Body of pancreas (tissue), 4 donors: ENCODE measurements around the gene SUPT7L. TPM values are rescaled to one million over a fixed set of nuclear protein-coding genes. Genes with fewer than 3 reads are reported as not detected.
A peak's percentile ranks its signal among the peaks of the same experiment; 100 is the strongest.

Experiments
- ATAC-seq: fragments of 150-250 bp; one replicate; pipeline ENCODE4 v1.9.1; 2016
- DNase-seq, 4 donors: peaks; one replicate each; pipeline ENCODE4 v3.0.0-alpha.2; 2019
- H3K27ac ChIP-seq, 4 donors: fragments of 200-600 bp; sonication (generic); 1 replicate in 3 of 4; 2 replicates in 1 of 4; pipeline versions ENCODE4 v1.5.1 to v1.6.1; 2016 to 2019; ENCODE audit warnings: mild to moderate bottlenecking in 1 of 4, mixed read lengths in 1 of 4, moderate library complexity in 1 of 4
- H3K27me3 ChIP-seq, 2 donors: fragments of 200-600 bp; sonication (generic); one replicate each; pipeline ENCODE4 v1.6.0; 2016; ENCODE audit warnings: mild to moderate bottlenecking in 1 of 2
- H3K36me3 ChIP-seq, 2 donors: fragments of 200-600 bp; sonication (generic); replicated peaks in 1 of 2; 2 replicates each; pipeline ENCODE4 v1.5.1; 2016; ENCODE audit warnings: low read depth in 2 of 2; ENCODE audit not compliant: insufficient read depth in 1 of 2
- H3K4me1 ChIP-seq: fragments of 200-600 bp; sonication (generic); one replicate; pipeline ENCODE4 v1.6.0; 2016
- H3K4me3 ChIP-seq, 2 donors: fragments of 200-600 bp; sonication (generic); 1 replicate in 1 of 2; 2 replicates in 1 of 2; pipeline ENCODE4 v1.5.1; 2016 to 2019
- H3K9me3 ChIP-seq, 3 donors: fragments of 200-600 bp; sonication (generic); 1 replicate in 2 of 3; 2 replicates in 1 of 3; pipeline ENCODE4 v1.5.1; 2016
- POLR2A ChIP-seq, 3 donors: fragments of 450-650 bp; IDR thresholded peaks; one replicate each; pipeline ENCODE4 v1.6.1; 2016; ENCODE audit warnings: antibody characterized with exemption in 3 of 3, mild to moderate bottlenecking in 2 of 3
- WGBS, 2 donors: methylation state at CpG; one replicate each; pipeline ENCODE4 v1.1.5; 2017; 5-methylcytosine and 5-hydroxymethylcytosine counted together
- intact Hi-C: fragments of 100-400 bp; cut with DNase I; formaldehyde crosslinking; loops from one replicate; pipeline ENCODE4 v1.15.1; 2023
- total RNA-seq, 2 donors: library from RNA; depleted of rRNA; stranded (reverse); fragments of >200 nt; gene quantifications; one replicate each; pipeline ENCODE4 v1.1.0, GENCODE V29; 2016
- TF ChIP-seq, protein P1 (sequence below), 7 experiments: fragments of 450-650 bp in 4 of 7; fragments of 200-600 bp in 3 of 7; sonication (generic) in 3 of 7; IDR thresholded peaks; one replicate each; pipeline ENCODE4 v1.5.1; 2016 to 2019; ENCODE audit warnings: antibody characterized with exemption in 7 of 7

SUPT7L gene
- total RNA-seq, 2 donors from 2014 or later, result 18.4 to 29.3 TPM

GRCh38 chr2:27681841-27682240 is 18.4 kb upstream of the SUPT7L start:
- DNase-seq, result peak in 1 of 4 donors; percentile 31
- H3K27ac ChIP-seq, result peak overlapping the region in 3 of 4 donors; percentile 60 to 75 (median 64)

GRCh38 chr2:27680571-27680970 is 17.2 kb upstream of the SUPT7L start:
- ATAC-seq, result no peak
- H3K4me1 ChIP-seq, result peaks cover 49% of the 10 kb centered on the region
- H3K4me3 ChIP-seq, result no peak overlapping the region
- WGBS, 2 donors, result 37 to 43% methylated on average over 2 of the region's 2 CpGs
- H3K9me3 ChIP-seq, result no peaks in the 10 kb centered on the region
- no peak for DNase-seq
- TF ChIP-seq, protein P1, sequence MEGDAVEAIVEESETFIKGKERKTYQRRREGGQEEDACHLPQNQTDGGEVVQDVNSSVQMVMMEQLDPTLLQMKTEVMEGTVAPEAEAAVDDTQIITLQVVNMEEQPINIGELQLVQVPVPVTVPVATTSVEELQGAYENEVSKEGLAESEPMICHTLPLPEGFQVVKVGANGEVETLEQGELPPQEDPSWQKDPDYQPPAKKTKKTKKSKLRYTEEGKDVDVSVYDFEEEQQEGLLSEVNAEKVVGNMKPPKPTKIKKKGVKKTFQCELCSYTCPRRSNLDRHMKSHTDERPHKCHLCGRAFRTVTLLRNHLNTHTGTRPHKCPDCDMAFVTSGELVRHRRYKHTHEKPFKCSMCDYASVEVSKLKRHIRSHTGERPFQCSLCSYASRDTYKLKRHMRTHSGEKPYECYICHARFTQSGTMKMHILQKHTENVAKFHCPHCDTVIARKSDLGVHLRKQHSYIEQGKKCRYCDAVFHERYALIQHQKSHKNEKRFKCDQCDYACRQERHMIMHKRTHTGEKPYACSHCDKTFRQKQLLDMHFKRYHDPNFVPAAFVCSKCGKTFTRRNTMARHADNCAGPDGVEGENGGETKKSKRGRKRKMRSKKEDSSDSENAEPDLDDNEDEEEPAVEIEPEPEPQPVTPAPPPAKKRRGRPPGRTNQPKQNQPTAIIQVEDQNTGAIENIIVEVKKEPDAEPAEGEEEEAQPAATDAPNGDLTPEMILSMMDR (IDR thresholded peaks at IDR 0.05), result no peak
- no peak for TF ChIP-seq POLR2A (IDR thresholded peaks at IDR 0.05)
- H3K36me3 ChIP-seq, result peaks cover 0 to 12% of the 10 kb centered on the region in 2 donors
- H3K27ac ChIP-seq, result peak overlapping the region in 3 of 4 donors; percentile 27 to 75 (median 60)
- intact Hi-C loops, result no loop called here
- H3K27me3 ChIP-seq, result no peaks in the 10 kb centered on the region

More at GRCh38 chr2:27681841-27682240, 18.4 kb upstream of the SUPT7L start:
- 8 to 54% methylated on average over 1 of the region's 1 CpG for WGBS, 2 donors
- Histone ChIP-seq H3K9me3 (no peaks in the 10 kb centered on the region), H3K36me3 (peaks cover 0 to 9% of the 10 kb centered on the region in 2 donors), H3K4me1 (peaks cover 49% of the 10 kb centered on the region), H3K4me3 (no peak overlapping the region), H3K27me3 (no peaks in the 10 kb centered on the region)
- ATAC-seq, result peak; percentile 66
- intact Hi-C loops, result no loop called here
- TF ChIP-seq, protein P1 (IDR thresholded peaks at IDR 0.05), result no peak
- peak in 1 of 3 donors; percentile 18 for TF ChIP-seq POLR2A (IDR thresholded peaks at IDR 0.05)

DNA sequence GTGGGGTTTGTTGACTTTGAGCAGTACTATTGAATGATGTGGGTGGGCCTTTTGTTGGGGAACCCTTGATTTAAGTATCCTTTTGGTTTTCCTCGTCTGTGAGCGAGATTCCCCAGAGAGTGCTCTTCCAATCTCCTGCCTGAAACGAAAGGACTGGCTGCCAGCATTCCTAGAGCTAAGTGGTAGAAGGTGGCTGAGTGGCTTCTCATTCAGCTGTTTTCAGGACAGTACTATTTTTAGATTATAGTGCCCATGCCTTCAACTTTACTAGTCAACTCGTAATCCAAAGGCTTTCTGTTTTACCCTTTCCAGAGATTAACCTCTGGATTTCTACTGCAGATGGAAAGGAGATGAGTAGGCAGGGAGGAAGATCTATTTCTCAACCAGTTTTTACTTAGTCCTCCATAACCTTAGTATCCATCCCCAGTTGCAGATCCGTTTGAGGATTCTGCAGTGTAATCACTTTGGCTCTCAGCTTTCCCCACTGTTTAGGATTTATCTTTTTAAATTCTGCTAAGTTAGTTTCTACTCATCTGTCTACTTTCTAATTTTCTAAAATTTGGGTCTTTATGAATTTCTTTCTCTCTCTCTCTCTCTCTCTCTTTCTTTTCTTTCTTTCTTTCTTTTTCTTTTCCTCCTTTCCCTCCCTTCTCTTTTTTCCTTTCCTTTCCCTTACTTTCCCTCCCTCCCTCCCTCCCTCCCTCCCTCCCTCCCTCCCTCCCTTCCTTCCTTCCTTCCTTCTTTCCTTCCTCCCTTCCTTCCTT is 9.5 kb upstream of the SUPT7L start:
- DNase-seq (no peak), ATAC-seq (no peak)
- TF ChIP-seq, protein P1 (IDR thresholded peaks at IDR 0.05), result no peak
- no peak for TF ChIP-seq POLR2A (IDR thresholded peaks at IDR 0.05)
- no peaks in the 10 kb centered on the region for H3K4me1 ChIP-seq
- H3K36me3 ChIP-seq, result peaks cover 9 to 26% of the 10 kb centered on the region in 2 donors
- intact Hi-C loops, result no loop called here
- 78 to 82% methylated on average over 5 of the region's 5 CpGs for WGBS, 2 donors
- no peaks in the 10 kb centered on the region for H3K27me3 ChIP-seq
- H3K4me3 ChIP-seq, result no peak overlapping the region
- H3K27ac ChIP-seq, result no peak overlapping the region
- H3K9me3 ChIP-seq, result no peaks in the 10 kb centered on the region

GRCh38 chr2:27671235-27671634 is 7.8 kb upstream of the SUPT7L start:
- no peak overlapping the region for H3K4me3 ChIP-seq
- peaks cover 9 to 25% of the 10 kb centered on the region in 2 donors for H3K36me3 ChIP-seq
- no peaks in the 10 kb centered on the region for H3K4me1 ChIP-seq
- no peak overlapping the region for H3K27ac ChIP-seq
- TF ChIP-seq, protein P1 (IDR thresholded peaks at IDR 0.05), result no peak
- TF ChIP-seq POLR2A (IDR thresholded peaks at IDR 0.05), result no peak
- no peaks in the 10 kb centered on the region for H3K27me3 ChIP-seq
- WGBS, 2 donors, result 84 to 89% methylated on average over 4 of the region's 4 CpGs
- H3K9me3 ChIP-seq, result no peaks in the 10 kb centered on the region
- ATAC-seq (no peak), DNase-seq (no peak)
- intact Hi-C loops, result no loop called here
